GM18519 (cell line): ENCODE results near the gene GUCY2C.
A peak's percentile ranks its signal among the peaks of the same experiment; 100 is the strongest.
"Not testable (repeated sequence)": the region's sequence is repeated elsewhere in the genome, so short reads cannot be mapped to it uniquely, and the experiment has no call there.

Source experiments
- ATAC-seq: cut with Tn5 transposase; IDR thresholded peaks from one replicate; pipeline ENCODE4 v1.9.1; 2021; ENCODE audit warnings: mild to moderate bottlenecking, moderate library complexity; ENCODE audit not compliant: unreplicated experiment, low FRiP score

GUCY2C gene

GRCh38 chr12:14689144-14689543, 7.3 kb downstream of the GUCY2C start:
- ATAC-seq = no peak

GRCh38 chr12:14682231-14682630, 14.2 kb downstream of the GUCY2C start:
- not testable (repeated sequence) for ATAC-seq

GRCh38 chr12:14681625-14682024, 14.8 kb downstream of the GUCY2C start:
- ATAC-seq = no peak

GRCh38 chr12:14681190-14681589, 15.2 kb downstream of the GUCY2C start:
- ATAC-seq = no peak

- no peak for ATAC-seq
These were observed 17.8 kb downstream of the GUCY2C start for GRCh38 chr12:14678547-14679150.

GRCh38 chr12:14668591-14668990, 27.8 kb downstream of the GUCY2C start:
- no peak for ATAC-seq

- no peak for ATAC-seq
These were observed 30.7 kb downstream of the GUCY2C start for GRCh38 chr12:14665354-14666348.

GRCh38 chr12:14664434-14665023, 31.9 kb downstream of the GUCY2C start:
- ATAC-seq = peak; percentile 59

GRCh38 chr12:14663002-14663401, 33.4 kb downstream of the GUCY2C start:
- ATAC-seq = no peak

GRCh38 chr12:14656846-14657245, 39.6 kb downstream of the GUCY2C start:
- ATAC-seq = no peak

- no peak for ATAC-seq
These were observed 41.1 kb downstream of the GUCY2C start for GRCh38 chr12:14655284-14655683.

- ATAC-seq = no peak
These were observed 41.6 kb downstream of the GUCY2C start for GRCh38 chr12:14654842-14655241.

- ATAC-seq = no peak
These were observed 42.0 kb downstream of the GUCY2C start for GRCh38 chr12:14654416-14654815.

GRCh38 chr12:14652483-14652882, 43.9 kb downstream of the GUCY2C start:
- ATAC-seq = no peak

- no peak for ATAC-seq
These were observed 45.0 kb downstream of the GUCY2C start for GRCh38 chr12:14651371-14651770.

- ATAC-seq = no peak
These were observed 45.6 kb downstream of the GUCY2C start for GRCh38 chr12:14650789-14651188.

- ATAC-seq = no peak
These were observed 49.2 kb downstream of the GUCY2C start for GRCh38 chr12:14647028-14647750.

- ATAC-seq = no peak
These were observed 53.1 kb downstream of the GUCY2C start for GRCh38 chr12:14643251-14643650.

GRCh38 chr12:14638066-14638465, 58.3 kb downstream of the GUCY2C start:
- no peak for ATAC-seq

GRCh38 chr12:14635776-14636175, 60.6 kb downstream of the GUCY2C start:
- ATAC-seq = no peak

GRCh38 chr12:14630793-14631192, 65.6 kb downstream of the GUCY2C start:
- ATAC-seq = no peak
